Ovary (tissue), 3 donors: ENCODE measurements around the gene CSF3R.

Source experiments
- EP300 ChIP-seq: sonication (generic); formaldehyde crosslinking; IDR thresholded peaks from one replicate; pipeline ENCODE4 v1.6.1; 2017; ENCODE audit warnings: antibody characterized with exemption
- POLR2A ChIP-seq: fragments of 450-650 bp; IDR thresholded peaks from one replicate; pipeline ENCODE4 v1.6.1; 2017; ENCODE audit warnings: antibody characterized with exemption, mild to moderate bottlenecking, moderate library complexity
- TF ChIP-seq, protein P1 (sequence below), 3 donors: fragments of 450-650 bp in 2 of 3; fragments of 200-600 bp in 1 of 3; IDR thresholded peaks; one replicate each; pipeline versions ENCODE4 v1.5.1 to v1.8.0; 2016 to 2022; ENCODE audit warnings: antibody characterized with exemption in 3 of 3, mild to moderate bottlenecking in 1 of 3
- donor health status: DM: no; HTN: no; CAD: no.

DNA sequence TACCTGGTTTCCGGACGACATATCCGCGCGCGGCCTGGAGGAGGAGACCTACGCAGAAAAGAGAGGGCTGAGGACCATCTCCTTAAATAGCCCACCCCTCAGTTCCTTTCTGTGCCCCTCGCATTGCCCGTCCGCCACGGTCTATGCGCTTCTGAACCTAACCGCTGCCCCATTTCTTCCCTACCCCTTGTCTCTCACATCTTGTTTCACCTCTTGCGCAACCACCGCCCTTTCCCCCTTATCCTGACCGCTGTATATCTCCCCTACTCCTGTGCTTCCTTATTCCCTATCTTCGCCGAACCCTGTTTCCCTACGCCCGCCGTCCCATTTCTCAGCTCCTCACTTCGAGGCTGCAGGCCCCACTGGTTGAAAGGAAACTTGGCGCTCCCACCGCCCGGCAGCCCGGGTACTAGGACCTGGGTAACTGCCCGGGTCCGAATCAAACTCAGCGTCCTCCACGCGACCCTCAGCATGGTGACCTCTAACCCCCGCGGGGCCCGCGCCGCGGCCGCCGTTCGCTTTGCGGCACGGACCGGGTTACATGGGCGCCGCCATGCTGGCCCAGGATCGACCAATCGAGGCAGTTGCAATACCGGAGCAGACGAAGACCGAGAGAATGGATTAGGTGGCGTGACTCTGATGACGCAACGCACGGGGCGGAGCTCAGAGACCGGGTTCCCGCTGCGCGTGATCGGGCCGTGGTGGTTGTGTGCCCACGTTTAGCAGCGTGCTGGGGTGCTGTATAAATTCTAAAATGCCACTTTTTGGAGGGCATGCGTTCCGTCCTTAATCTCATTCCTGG is 18.7 kb downstream of the CSF3R start, which contains the start of gene MRPS15:
- TF ChIP-seq, protein P1, sequence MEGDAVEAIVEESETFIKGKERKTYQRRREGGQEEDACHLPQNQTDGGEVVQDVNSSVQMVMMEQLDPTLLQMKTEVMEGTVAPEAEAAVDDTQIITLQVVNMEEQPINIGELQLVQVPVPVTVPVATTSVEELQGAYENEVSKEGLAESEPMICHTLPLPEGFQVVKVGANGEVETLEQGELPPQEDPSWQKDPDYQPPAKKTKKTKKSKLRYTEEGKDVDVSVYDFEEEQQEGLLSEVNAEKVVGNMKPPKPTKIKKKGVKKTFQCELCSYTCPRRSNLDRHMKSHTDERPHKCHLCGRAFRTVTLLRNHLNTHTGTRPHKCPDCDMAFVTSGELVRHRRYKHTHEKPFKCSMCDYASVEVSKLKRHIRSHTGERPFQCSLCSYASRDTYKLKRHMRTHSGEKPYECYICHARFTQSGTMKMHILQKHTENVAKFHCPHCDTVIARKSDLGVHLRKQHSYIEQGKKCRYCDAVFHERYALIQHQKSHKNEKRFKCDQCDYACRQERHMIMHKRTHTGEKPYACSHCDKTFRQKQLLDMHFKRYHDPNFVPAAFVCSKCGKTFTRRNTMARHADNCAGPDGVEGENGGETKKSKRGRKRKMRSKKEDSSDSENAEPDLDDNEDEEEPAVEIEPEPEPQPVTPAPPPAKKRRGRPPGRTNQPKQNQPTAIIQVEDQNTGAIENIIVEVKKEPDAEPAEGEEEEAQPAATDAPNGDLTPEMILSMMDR (IDR thresholded peaks at IDR 0.05) = no peak
- peak; percentile 93 for TF ChIP-seq POLR2A
- TF ChIP-seq EP300 = no peak
